AG04449 (cell line): ENCODE data around the gene OR10G8.

ENCODE experiments used
- CTCF ChIA-PET: fragments of 350-600 bp; formaldehyde crosslinking; extraction: SDS; loops from one replicate; lab custom pipeline; 2021; ENCODE audit warnings: antibody characterized with exemption; lab: Yijun Ruan, JAX
- POLR2A ChIA-PET: fragments of 400-600, 350-600 bp; formaldehyde crosslinking; extraction: SDS; loops from one replicate; lab custom pipeline; 2020; ENCODE audit warnings: antibody characterized with exemption, inconsistent platforms; lab: Yijun Ruan, JAX
- DNase-seq: peaks from one replicate; pipeline ENCODE4 v3.0.0-alpha.2; 2010; ENCODE audit warnings: low read depth, low spot score
- H3K4me3 ChIP-seq: 2 replicates; pipeline ENCODE4 v1.5.1; 2011; ENCODE audit warnings: low read depth, mild to moderate bottlenecking, control low read depth, low read length
- TF ChIP-seq, protein P1 (sequence below): IDR thresholded peaks from one replicate; pipeline ENCODE4 v1.5.1; 2011; ENCODE audit warnings: mild to moderate bottlenecking, moderate library complexity, low read length, control low read depth, inconsistent platforms; ENCODE audit not compliant: insufficient read depth; ENCODE audit errors: missing control alignments

The OR10G8 gene

DNA sequence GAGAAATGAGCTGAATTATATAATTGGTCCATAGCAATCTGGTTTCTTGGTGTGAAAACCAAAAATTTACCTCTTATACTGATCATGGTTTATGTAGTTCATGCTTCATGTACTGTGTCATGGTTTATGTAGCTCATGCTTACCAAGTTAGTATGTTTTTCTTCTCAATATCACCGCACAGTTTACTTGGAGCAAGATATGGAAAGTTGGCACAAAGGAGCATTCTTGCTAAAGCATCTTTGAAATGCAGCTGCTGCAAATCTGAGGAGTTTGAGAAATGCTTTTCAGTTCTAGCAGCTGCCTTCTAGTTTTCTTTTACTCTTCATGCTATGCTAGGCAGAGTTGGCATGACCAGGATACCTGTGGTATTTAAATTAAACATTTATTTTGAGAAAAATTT lies 10.1 kb downstream of the OR10G8 start:
- POLR2A ChIA-PET = no interaction called here
- no peak for DNase-seq
- TF ChIP-seq, protein P1, sequence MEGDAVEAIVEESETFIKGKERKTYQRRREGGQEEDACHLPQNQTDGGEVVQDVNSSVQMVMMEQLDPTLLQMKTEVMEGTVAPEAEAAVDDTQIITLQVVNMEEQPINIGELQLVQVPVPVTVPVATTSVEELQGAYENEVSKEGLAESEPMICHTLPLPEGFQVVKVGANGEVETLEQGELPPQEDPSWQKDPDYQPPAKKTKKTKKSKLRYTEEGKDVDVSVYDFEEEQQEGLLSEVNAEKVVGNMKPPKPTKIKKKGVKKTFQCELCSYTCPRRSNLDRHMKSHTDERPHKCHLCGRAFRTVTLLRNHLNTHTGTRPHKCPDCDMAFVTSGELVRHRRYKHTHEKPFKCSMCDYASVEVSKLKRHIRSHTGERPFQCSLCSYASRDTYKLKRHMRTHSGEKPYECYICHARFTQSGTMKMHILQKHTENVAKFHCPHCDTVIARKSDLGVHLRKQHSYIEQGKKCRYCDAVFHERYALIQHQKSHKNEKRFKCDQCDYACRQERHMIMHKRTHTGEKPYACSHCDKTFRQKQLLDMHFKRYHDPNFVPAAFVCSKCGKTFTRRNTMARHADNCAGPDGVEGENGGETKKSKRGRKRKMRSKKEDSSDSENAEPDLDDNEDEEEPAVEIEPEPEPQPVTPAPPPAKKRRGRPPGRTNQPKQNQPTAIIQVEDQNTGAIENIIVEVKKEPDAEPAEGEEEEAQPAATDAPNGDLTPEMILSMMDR = no peak
- H3K4me3 ChIP-seq = no peak overlapping the region
- CTCF ChIA-PET = no interaction called here

DNA sequence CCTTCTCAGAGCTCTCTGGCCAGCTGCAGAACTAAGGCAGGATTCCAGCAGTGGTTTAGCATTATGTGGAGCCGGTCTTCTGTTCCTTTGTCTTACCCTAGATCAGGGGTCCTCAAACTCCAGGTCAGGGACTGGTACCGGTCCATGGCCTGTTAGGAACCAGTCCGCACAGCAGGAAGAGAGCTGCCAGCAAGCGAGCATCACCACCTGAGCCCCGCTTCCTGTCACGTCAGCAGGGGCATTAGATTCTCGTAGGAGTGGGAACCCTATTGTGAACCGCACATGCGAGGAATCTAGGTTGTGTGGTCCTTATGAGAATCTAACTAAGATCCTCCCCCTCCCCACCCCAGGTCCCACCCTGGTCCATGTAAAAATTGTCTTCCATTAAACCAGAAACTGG lies 13.0 kb downstream of the OR10G8 start:
- DNase-seq = no peak
- TF ChIP-seq, protein P1 = no peak
- POLR2A ChIA-PET = no interaction called here
- CTCF ChIA-PET = interaction anchor here (1.0 kb wide), 1 partner anchor 30 kb away, joined by 3 read pairs; no protein-coding TSS in a partner anchor
- H3K4me3 ChIP-seq = no peak overlapping the region

DNA sequence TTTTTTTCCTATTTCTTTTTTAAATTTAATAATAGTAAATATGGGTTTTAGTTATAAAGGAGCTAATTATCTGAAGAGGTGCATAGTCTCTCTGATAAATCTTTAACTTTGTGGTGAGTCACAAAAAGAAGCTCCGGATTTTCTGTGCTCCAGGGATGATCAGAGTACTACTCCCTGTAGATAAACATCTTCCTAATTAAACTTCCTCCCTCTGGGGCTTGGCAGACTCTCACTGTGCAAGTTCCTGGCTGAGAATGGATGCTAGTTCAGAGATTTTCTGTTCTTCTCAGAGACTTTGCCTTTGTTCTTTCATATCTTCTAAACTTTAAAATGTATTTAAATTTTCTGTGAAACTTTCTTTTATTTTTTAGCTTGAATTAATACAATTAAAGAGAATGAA lies 14.7 kb downstream of the OR10G8 start, which contains the start of gene OR10G7:
Gene OR10G7 (minus strand): TSS at position 72 of the 400 bp plus-strand sequence. CDS start 2,324 bp downstream, outside the sequence.
- POLR2A ChIA-PET = interaction anchor here (0.6 kb wide), 1 partner anchor 1476 kb away, joined by 4 read pairs; no protein-coding TSS in a partner anchor

DNA sequence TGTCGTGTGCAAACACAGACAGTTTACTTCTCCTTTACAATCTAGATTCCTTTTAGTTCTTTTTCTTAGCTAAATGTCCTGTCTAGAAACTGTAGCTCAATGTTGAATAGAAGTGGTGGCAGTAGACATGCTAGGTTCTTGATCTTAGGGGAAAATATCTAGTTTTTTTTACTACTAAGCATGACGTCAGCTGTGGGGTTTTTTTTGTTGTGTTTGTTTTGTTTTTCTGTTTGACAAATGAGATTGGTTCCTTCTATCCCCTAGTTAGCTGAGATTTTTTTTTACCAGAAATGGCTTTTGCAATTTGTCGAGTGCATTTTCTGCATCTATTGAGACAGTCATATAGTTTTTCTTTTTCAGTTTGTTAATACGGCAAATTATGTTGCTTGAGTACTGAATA lies 16.8 kb downstream of the OR10G8 start:
- ChIA-PET CTCF (no interaction called here), POLR2A (interaction anchor here (0.6 kb wide), 1 partner anchor 15 kb away, joined by 3 read pairs; no protein-coding TSS in a partner anchor)
- H3K4me3 ChIP-seq = no peak overlapping the region
- DNase-seq = no peak
- TF ChIP-seq, protein P1 = no peak

More for the DNA sequence above, 14.7 kb downstream of the OR10G8 start, which contains the start of gene OR10G7:
- TF ChIP-seq, protein P1 = no peak
- no peak for DNase-seq
- CTCF ChIA-PET = interaction anchor here (1.0 kb wide), 1 partner anchor 28 kb away, joined by 3 read pairs; no protein-coding TSS in a partner anchor
- H3K4me3 ChIP-seq = no peak within 1 kb of the TSS

DNA sequence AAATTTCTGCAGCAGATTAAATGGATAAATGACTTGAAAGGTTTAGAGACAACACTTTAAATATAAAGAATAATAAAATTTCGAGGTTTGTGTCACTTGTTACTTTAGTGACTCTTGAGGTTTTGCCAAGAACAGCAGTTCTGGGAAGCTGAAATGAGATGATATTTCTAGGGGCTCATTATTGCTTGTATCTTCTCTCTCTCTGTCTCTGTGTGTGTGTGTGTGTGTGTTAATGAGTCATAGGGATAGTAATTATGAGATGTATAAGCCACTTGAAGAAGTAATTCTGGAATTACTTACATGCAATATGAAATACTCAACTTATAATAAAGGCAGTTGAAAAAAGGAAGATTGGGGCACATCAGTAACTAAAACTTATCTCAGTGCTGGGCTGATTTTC lies 24.1 kb downstream of the OR10G8 start:
- no peak for DNase-seq
- TF ChIP-seq, protein P1 = no peak
- ChIA-PET CTCF (no interaction called here), POLR2A (no interaction called here)
- H3K4me3 ChIP-seq = no peak overlapping the region

DNA sequence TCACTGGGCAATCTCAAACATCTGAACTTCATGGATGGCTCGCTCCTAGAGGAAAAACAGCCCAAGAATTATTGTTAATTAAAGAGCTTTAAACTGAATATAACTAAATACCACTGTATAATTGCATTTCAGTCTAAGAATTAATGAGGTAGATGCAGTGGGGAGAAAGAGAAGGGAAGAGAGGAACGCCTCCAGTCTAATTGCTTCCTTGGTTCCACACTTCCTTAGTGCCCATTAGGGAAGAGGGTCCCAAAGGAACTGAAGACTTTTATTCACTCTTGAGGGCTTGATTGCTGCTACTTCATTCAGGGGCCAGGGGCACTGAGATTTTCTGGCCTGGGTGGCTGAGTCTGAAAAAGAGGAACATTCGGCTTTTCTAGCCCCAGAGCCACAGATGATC lies 26.4 kb downstream of the OR10G8 start:
- POLR2A ChIA-PET = no interaction called here
- DNase-seq = no peak
- CTCF ChIA-PET = no interaction called here
- H3K4me3 ChIP-seq = no peak overlapping the region
- TF ChIP-seq, protein P1 = no peak
